BLaER1 (cell line): Measurements from ENCODE around the gene ATP8A1.
"Not testable (repeated sequence)": the region's sequence is repeated elsewhere in the genome, so short reads cannot be mapped to it uniquely, and the experiment has no call there.

ENCODE experiments used
- H3K27ac ChIP-seq: shearing (Covaris generic); formaldehyde crosslinking; 2 replicates; pipeline ENCODE4 v1.8.1; 2022
- H3K27me3 ChIP-seq: shearing (Covaris generic); formaldehyde crosslinking; 2 replicates; pipeline ENCODE4 v1.8.1; 2022
- H3K36me3 ChIP-seq: shearing (Covaris generic); formaldehyde crosslinking; 2 replicates; pipeline ENCODE4 v1.8.1; 2022
- H3K4me1 ChIP-seq: shearing (Covaris generic); formaldehyde crosslinking; 2 replicates; pipeline ENCODE4 v1.8.1; 2022
- H3K4me2 ChIP-seq: shearing (Covaris generic); formaldehyde crosslinking; 2 replicates; pipeline ENCODE4 v1.8.1; 2022
- H3K4me3 ChIP-seq: shearing (Covaris generic); formaldehyde crosslinking; 2 replicates; pipeline ENCODE4 v1.8.1; 2022
- H3K9ac ChIP-seq: shearing (Covaris generic); formaldehyde crosslinking; 2 replicates; pipeline ENCODE4 v1.8.1; 2022
- H3K9me3 ChIP-seq: shearing (Covaris generic); formaldehyde crosslinking; 2 replicates; pipeline ENCODE4 v1.8.1; 2022
- H4K20me1 ChIP-seq: shearing (Covaris generic); formaldehyde crosslinking; 2 replicates; pipeline ENCODE4 v1.8.1; 2022
- Cebpa-rat ChIP-seq: shearing (Covaris generic); IDR thresholded peaks from 2 replicates; pipeline ENCODE4 v1.8.1; 2022

The ATP8A1 gene

GRCh38 chr4:42470023-42470422 lies 186.9 kb downstream of the ATP8A1 start:
- Histone ChIP-seq H4K20me1 (no peaks in the 10 kb centered on the region), H3K9me3 (no peaks in the 10 kb centered on the region), H3K27ac (no peak overlapping the region), H3K36me3 (peaks cover 6% of the 10 kb centered on the region; the same call in 1 of the 2 replicates), H3K4me2 (no peak overlapping the region), H3K4me3 (no peak overlapping the region), H3K9ac (no peak overlapping the region), H3K4me1 (no peaks in the 10 kb centered on the region), H3K27me3 (no peaks in the 10 kb centered on the region)
- no peak for TF ChIP-seq Cebpa-rat

- H3K4me2 ChIP-seq, H3K27me3 ChIP-seq, H3K9ac ChIP-seq, H3K27ac ChIP-seq, H4K20me1 ChIP-seq, H3K4me3 ChIP-seq, H3K4me1 ChIP-seq, H3K9me3 ChIP-seq: not testable (repeated sequence)
- H3K36me3 ChIP-seq: peaks cover 28% of the 10 kb centered on the region
Observed at GRCh38 chr4:42467777-42468176, 189.1 kb downstream of the ATP8A1 start.

- Histone ChIP-seq H3K9me3 (peaks cover 20% of the 10 kb centered on the region), H3K27ac (no peak overlapping the region), H3K4me1 (no peaks in the 10 kb centered on the region), H3K36me3 (peaks cover 42% of the 10 kb centered on the region), H3K4me2 (no peak overlapping the region), H3K9ac (no peak overlapping the region), H3K4me3 (no peak overlapping the region), H3K27me3 (no peaks in the 10 kb centered on the region), H4K20me1 (no peaks in the 10 kb centered on the region)
- no peak for TF ChIP-seq Cebpa-rat
Observed at GRCh38 chr4:42466273-42466844, 190.5 kb downstream of the ATP8A1 start.

GRCh38 chr4:42464550-42465094 lies 192.3 kb downstream of the ATP8A1 start:
- H3K9me3 ChIP-seq: peaks cover 24% of the 10 kb centered on the region
- no peak overlapping the region for H3K4me3 ChIP-seq
- no peak for TF ChIP-seq Cebpa-rat
- no peaks in the 10 kb centered on the region for H3K4me1 ChIP-seq
- H4K20me1 ChIP-seq: no peaks in the 10 kb centered on the region
- no peak overlapping the region for H3K27ac ChIP-seq
- no peaks in the 10 kb centered on the region for H3K27me3 ChIP-seq
- no peak overlapping the region for H3K4me2 ChIP-seq
- H3K9ac ChIP-seq: no peak overlapping the region
- H3K36me3 ChIP-seq: peaks cover 55% of the 10 kb centered on the region

- H3K9me3 ChIP-seq: peaks cover 24% of the 10 kb centered on the region
- not testable (repeated sequence) for H3K27me3 ChIP-seq, H3K27ac ChIP-seq, H3K4me1 ChIP-seq, H3K9ac ChIP-seq, H4K20me1 ChIP-seq, H3K4me3 ChIP-seq, H3K4me2 ChIP-seq
- H3K36me3 ChIP-seq: peaks cover 50% of the 10 kb centered on the region
Observed at GRCh38 chr4:42461216-42461615, 195.7 kb downstream of the ATP8A1 start.

- H3K27ac ChIP-seq: no peak overlapping the region
- no peaks in the 10 kb centered on the region for H4K20me1 ChIP-seq
- no peak overlapping the region for H3K4me3 ChIP-seq
- no peaks in the 10 kb centered on the region for H3K27me3 ChIP-seq
- H3K4me2 ChIP-seq: no peak overlapping the region
- H3K9ac ChIP-seq: no peak overlapping the region
- H3K36me3 ChIP-seq: peaks cover 52% of the 10 kb centered on the region
- TF ChIP-seq Cebpa-rat: no peak
- no peaks in the 10 kb centered on the region for H3K4me1 ChIP-seq
- H3K9me3 ChIP-seq: peaks cover 24% of the 10 kb centered on the region
Observed at GRCh38 chr4:42460043-42460442, 196.9 kb downstream of the ATP8A1 start.

- no peak overlapping the region for H3K27ac ChIP-seq
- H3K36me3 ChIP-seq: peaks cover 46% of the 10 kb centered on the region
- no peak for TF ChIP-seq Cebpa-rat
- no peaks in the 10 kb centered on the region for H4K20me1 ChIP-seq
- H3K4me3 ChIP-seq: no peak overlapping the region
- H3K27me3 ChIP-seq: no peaks in the 10 kb centered on the region
- H3K9ac ChIP-seq: no peak overlapping the region
- no peak overlapping the region for H3K4me2 ChIP-seq
- H3K4me1 ChIP-seq: no peaks in the 10 kb centered on the region
- H3K9me3 ChIP-seq: peaks cover 24% of the 10 kb centered on the region
Observed at GRCh38 chr4:42458657-42459056, 198.2 kb downstream of the ATP8A1 start.

GRCh38 chr4:42454755-42455420 lies 202.0 kb downstream of the ATP8A1 start:
- Histone ChIP-seq H3K9ac (no peak overlapping the region), H3K9me3 (peaks cover 4% of the 10 kb centered on the region; the same call in 1 of the 2 replicates), H3K36me3 (peaks cover 28% of the 10 kb centered on the region), H3K27ac (no peak overlapping the region), H3K4me3 (no peak overlapping the region), H3K4me2 (no peak overlapping the region), H3K27me3 (no peaks in the 10 kb centered on the region), H3K4me1 (no peaks in the 10 kb centered on the region), H4K20me1 (no peaks in the 10 kb centered on the region)
- TF ChIP-seq Cebpa-rat: no peak

- peaks cover 36% of the 10 kb centered on the region for H3K36me3 ChIP-seq
- no peak for TF ChIP-seq Cebpa-rat
- no peaks in the 10 kb centered on the region for H3K4me1 ChIP-seq
- H3K27me3 ChIP-seq: no peaks in the 10 kb centered on the region
- no peak overlapping the region for H3K9ac ChIP-seq
- no peak overlapping the region for H3K27ac ChIP-seq
- H3K4me3 ChIP-seq: no peak overlapping the region
- H3K9me3 ChIP-seq: peaks cover 8% of the 10 kb centered on the region; the same call in 1 of the 2 replicates
- no peak overlapping the region for H3K4me2 ChIP-seq
- no peaks in the 10 kb centered on the region for H4K20me1 ChIP-seq
Observed at GRCh38 chr4:42453612-42454011, 203.3 kb downstream of the ATP8A1 start.

GRCh38 chr4:42452823-42453222 lies 204.1 kb downstream of the ATP8A1 start:
- no peaks in the 10 kb centered on the region for H3K4me1 ChIP-seq
- H4K20me1 ChIP-seq: no peaks in the 10 kb centered on the region
- no peak overlapping the region for H3K27ac ChIP-seq
- TF ChIP-seq Cebpa-rat: no peak
- H3K4me2 ChIP-seq: no peak overlapping the region
- no peaks in the 10 kb centered on the region for H3K27me3 ChIP-seq
- peaks cover 36% of the 10 kb centered on the region for H3K36me3 ChIP-seq
- H3K9ac ChIP-seq: no peak overlapping the region
- H3K4me3 ChIP-seq: no peak overlapping the region
- peaks cover 8% of the 10 kb centered on the region; the same call in 1 of the 2 replicates for H3K9me3 ChIP-seq
